GM18519 (cell line): ENCODE data around the gene ZNF697.
"Not testable (repeated sequence)": the region's sequence is repeated elsewhere in the genome, so short reads cannot be mapped to it uniquely, and the experiment has no call there.

Experiments
- ATAC-seq: cut with Tn5 transposase; IDR thresholded peaks from one replicate; pipeline ENCODE4 v1.9.1; 2021; ENCODE audit warnings: mild to moderate bottlenecking, moderate library complexity; ENCODE audit not compliant: unreplicated experiment, low FRiP score

The ZNF697 gene

DNA sequence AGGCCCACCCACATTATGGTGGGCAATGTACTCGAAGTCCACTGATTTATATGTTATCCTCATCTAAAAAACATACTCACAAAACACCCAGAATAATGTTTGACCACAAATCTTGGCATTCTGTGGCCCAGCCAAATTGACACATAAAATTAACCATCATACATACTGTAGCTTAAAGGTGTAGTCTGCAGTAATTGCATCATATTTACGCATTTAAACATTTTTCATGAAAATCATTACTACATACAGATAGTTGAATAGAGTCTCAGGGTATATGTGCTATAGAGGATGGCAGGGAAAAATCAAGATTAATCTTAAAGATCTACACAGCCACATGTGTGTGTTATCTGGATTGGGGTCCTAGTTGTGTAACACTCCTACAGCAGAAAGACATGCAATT is 14.5 kb downstream of the ZNF697 start:
- no peak for ATAC-seq

DNA sequence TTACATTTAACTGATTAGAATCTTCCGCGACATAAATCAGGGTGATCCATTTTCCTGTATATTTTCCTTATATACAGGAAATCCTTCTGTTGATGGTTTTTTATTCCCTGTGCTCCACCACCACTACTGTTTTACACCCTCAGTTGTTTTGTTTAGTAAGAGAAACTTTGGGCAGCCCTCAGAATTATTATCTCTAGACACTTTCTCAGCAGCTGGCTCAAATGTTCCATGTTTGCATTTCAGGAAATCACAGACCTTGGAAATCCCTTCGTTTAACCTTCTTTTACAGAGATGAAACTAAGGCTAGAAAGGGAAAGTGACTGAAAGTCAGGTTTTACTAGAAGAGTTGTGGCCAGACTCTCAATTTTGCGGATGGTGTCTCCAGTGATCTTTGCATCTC is 15.2 kb downstream of the ZNF697 start:
- ATAC-seq, result no peak

DNA sequence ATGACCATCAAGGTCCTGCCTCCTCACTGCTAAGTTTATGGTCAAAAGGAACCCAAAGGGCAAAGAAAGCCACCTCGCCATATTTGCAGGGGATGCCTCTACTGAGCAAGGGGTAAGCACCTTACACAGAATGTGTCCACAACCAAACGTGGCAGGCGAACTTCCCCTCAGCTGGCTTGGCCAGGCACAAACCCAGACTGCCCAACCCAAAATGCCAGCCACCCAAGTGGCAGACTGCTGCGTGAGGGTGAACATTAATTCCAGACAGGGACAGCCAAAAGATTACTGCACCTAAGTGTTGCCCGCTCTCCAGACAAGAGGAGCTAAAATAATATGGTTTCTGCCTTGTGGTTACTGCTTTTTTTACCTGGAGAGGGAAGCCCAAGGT is 16.0 kb downstream of the ZNF697 start:
- ATAC-seq, result no peak

DNA sequence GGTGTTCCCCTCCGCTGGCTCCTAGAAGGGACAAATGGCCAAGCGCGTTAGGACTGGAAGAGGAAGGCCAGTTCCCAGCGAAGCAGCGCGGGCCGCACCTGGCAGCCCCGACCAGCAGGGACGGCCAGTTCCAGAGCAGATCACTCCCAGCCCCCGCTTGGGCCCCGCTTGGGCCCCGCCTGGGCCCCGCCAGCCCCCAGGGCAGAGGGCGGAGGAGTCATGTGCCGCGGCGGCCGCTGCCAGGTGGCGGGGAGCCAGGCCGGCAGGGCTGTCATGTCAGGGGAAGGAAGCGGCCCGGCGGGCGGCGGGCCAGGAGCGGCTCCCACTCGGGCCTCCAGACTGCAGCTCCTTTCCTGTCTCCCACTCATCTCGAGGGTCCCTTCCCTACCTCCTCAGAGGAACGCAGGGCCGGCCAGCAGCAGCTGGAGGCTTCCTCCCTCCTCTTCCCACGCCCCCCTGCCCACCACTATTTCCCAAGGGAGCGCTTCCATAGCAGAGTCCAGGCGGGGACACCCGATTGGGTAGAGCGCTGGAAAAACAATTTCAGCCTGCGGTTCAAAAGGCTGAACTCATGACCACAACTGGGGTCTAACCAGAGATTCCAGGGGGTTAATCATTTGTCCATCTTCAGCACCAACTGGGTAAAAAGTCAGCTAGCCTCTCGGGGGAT is 16.5 kb downstream of the ZNF697 start:
- ATAC-seq, result no peak

DNA sequence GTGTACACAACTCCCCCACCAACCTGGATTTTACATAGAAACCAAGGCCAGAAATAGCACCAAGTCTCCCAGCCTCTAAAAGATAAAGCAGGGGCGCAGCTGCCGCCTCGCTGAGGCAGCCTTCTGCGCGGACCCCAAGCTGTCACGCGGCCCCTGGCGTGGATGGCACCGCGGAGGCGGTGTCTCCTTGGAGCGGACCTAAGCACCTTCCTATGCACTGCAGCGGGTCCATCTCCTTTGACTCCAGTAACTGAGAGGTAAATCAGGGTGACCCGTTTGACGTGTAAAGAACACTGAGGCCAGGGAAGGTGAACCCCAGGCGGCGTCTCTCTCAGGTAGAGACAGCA is 17.0 kb downstream of the ZNF697 start:
- no peak for ATAC-seq

DNA sequence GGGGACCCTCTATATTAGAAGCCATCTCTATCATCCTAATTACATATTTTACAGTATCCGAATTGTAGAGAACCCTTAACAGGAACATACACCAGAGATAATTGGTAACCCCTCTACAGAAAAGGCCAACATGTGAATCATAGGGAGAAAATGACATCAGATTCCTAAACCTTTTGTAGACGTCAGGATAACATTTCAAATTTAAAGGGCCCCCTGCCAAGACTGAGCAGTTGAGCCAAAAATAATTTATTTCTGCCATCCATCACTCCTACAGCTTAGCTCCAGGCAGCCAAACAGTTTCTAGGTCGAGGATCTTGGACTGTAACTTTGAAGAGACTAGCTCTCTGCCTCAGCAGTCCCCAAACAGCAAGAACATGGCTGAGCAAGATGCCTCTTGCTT is 21.2 kb downstream of the ZNF697 start:
- ATAC-seq, result no peak

DNA sequence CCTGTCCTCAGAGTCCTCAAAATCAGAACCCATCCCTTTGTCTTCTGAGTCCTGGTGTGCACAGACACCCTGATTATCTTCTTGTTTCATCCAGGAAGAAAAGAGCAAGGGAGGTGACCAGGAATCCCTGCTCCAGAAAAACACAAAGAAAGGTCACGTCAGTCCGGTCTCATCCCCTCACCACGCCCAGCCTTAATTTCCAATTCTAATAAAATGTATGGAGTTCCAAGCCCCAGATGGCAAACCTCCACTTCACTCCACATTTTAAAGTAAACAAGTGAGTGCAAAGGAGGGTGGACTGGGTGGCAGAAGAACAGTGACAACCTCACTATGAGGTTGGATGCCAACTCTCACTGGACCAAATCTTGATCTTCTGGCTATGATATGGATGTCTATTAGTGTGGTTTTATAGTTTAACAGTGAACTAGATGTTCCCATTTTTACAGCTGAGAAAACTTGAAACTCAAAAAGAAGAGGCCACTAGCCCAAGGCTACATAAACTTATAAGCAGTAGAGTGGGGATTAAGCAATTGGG is 22.0 kb downstream of the ZNF697 start:
- no peak for ATAC-seq

DNA sequence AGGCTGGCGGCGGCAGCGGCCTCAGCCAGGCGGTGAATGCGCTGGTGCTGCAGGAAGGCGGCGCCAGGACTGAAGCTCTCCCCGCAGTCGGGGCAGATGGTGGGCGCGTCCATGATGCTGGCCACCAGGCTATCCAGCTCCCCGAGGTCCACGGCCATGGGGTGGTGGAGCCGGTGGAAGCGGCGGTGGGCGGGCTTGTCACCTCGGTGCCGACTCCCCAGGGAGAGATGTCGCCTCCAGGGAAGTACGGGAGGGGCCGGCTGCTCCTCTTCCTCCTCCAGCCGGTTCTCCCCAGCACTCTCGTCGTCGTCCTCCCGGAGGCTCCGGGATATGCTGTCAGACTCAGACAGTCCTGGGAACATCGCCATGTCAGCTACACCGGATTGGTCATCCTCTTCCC is 24.4 kb downstream of the ZNF697 start:
- no peak for ATAC-seq

DNA sequence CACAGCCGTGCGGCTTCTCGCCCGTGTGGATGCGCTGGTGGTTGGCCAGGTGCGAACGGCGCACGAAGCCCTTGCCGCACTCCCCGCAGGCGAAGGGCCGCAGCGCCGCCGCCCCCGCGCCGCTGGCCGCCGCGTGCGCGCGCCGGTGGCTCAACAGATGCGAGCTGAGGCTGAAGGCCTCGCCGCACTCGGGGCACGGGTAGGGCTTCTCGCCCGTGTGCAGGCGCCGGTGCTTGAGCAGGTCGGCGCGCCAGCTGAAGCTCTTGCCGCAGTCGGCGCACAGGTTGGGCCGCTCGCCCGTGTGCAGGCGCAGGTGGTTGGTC is 24.9 kb downstream of the ZNF697 start:
- ATAC-seq, result no peak

DNA sequence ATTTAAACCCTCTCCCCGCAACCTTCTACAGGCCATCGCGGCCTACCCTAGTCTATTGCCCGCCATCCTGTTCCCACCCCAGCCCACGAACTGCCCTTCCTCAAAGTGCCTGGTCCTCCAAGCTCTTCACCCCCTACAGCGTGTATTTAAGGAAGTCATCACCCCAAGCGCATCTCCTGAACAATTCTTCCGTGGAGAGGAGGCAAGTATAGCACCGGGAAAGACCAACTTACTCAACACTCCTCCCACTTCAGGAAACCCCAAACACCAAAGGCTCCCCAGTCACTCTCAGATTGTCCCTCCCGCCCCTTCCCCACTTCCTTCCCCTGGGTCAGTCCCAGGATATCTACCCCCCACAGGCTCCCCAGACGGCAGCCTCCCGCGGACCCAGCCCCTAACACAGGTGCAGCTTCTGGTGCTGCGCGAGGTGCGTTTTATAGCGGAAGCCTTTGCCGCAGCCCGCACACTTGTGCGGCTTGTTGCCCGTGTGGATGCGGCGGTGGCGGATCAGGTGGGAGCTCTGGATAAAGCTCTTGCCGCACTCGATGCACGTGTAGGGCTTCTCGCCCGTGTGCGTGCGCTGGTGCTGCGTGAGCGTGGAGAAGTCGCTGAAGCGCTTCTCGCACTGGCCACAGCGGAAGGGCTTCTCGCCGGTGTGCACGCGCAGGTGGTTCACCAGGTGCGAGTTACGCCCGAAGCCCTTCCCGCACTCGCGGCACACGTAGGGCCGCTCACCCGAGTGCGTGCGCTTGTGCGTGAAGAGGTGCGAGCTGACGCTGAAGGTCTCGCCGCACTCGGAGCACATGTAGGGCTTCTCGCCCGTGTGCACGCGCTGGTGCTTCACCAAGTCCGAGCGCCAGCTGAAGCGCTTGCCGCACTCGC is 25.5 kb downstream of the ZNF697 start:
- ATAC-seq, result no peak

DNA sequence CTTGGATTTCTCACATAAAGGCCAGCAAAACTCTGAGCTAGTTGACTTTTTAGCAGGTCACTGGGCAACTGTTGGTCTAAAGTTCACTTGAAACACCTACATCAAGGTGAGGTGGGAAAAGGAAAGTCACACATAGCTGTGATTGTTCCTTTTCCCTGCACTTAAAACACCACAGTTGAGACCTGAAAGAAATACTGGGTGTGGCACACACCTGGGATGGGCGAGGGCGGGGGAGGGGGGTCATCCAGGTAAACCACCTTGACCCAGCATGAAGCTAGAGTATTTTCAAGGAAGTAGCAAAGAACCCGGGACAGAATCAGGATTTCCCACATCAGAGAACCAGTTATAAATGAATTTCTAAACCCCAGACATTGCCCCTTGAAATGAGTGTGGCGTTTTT is 26.4 kb downstream of the ZNF697 start:
- no peak for ATAC-seq

DNA sequence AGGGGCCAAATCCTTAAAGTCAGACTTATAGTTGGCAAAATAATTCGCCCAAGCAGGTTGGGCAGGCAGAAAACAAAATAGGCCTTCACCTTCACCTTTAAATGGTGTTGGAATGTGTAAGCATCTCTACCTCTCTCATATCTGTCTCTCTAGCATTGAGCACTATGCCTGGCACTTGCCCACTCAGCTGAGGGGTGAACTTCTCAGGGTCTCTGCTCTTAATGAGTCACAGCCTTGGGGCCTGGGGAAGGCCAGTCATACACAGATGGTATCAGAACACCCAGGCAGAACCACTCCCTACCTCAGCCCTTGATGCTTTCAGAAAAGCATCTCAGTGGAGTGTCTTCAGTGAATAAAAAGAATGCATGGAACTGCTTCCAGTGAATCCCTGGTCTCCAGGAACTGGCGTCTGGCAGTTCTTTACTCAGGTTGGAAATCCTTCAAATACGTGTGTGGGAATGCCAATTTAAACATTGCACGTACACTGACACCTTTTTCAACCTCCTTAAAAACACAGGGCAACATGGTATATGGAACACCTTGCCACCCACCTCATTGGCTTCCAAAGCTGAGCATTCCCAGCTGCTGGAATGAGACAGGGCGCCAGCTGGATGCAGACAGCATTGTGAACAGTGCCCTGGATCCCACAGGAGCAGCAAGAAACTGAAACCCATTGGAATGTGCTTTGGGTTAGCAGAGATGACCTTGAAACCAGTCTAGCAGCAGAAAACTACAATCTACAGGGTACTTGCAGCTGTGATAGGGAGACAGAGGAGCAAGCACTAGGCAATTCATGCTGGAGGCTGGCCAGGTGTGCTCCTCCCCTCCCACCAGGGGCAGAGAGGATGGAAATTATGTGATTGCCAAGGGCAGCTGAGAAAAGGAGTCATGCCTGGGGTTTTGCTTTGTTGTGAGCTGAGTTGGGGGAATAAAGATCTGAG is 30.0 kb downstream of the ZNF697 start:
- no peak for ATAC-seq

DNA sequence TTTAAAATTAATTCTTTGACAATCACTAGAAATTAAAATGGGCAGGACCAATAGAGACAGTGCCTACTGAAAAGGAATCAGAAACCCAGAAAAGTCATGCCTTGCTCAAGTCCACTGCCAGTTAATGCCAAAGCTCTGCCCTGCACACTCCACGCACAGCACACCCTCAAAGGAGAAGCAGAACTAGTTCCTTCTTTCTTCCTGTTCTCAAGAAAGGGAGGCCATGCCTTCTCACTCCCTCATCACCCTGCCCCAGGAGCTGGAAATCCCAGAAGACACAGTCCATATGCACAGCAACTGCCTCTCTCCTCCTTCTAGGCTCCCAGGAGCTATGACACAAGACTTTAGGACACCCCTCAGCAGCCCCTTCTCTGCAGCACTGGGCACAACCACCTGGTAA is 31.3 kb downstream of the ZNF697 start:
- not testable (repeated sequence) for ATAC-seq

DNA sequence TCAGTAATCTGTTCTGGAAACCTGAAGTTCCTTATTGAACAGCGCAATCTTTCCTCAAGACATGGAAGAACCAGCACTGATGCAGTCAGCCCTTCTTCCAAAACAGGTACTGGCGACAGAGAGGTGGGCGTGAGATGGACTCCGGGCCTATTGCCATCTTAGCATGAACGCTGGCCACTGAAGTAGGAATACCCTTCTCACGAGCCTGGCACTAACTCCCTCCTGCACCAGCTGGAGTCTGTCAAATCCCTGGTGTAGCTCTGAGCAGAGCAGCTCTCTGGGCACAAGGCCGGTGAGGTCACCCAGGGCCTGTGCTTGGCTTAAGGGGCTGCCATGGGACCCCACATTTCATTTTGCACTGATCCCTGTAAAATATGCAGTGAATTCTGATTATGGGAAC is 33.0 kb downstream of the ZNF697 start:
- not testable (repeated sequence) for ATAC-seq

DNA sequence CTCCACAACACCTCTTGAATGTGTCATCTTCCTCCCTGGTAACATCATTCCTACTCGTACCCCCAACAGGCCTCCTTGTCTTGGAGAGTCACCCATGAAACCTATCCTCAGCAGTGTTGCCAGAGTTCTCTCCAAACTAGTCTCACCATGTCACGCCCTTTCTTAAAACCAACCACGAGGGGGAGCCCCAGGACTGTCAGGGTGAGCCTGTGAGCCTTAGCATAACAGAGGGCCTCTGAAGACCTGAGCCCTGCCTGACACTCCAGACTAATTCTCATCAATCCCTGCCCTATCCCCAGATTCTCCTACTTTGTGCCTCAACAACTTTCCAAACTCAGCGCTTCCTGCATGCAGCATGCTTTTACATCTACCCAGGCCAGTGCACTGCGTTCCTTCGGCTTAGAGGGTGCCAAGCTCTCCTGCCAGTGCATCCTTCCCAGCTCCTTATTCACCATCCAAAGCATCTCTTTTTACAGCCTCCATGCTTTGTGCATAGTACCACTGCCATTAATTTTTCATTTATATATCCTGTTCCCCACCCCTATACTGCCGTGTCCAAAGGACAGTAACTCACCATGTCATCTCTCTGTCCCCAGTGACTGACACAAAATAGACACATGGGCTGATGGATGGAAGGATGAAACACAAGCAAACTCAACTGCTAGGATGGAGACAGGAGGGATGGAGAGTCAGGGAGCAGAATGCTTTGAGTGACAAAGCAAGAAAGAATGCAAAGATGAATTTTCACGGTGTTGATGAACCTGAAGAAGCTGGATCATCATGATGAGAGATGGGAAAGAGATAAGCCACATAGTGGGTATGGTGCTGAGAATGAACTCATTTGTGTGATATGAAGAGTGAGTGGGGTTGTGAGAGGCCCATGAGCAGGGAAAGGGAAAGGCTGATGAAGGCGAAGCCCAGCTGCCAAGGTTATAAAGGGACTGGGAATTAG is 34.0 kb downstream of the ZNF697 start:
- ATAC-seq, result peak; percentile 50

DNA sequence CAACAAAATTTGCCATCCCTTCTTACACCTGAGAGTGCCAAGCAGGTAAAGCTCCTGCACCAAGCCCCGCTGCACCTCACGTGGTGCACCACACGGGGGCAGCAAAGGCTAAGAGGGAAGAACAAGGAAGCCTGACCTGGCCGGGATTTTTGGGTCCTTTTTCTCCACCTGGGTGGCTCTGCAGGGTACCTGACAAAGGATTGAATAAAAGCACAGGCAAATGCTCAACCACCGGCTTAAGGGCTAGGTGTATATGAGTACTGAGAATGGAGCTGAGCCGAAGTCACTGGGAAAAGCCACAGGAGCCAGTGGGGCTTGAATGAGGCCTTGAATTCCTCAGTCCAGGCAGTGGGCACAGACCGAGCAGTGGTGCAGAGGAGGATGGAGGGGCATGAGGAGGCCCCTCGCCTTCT is 36.4 kb downstream of the ZNF697 start:
- peak; percentile 61 for ATAC-seq

DNA sequence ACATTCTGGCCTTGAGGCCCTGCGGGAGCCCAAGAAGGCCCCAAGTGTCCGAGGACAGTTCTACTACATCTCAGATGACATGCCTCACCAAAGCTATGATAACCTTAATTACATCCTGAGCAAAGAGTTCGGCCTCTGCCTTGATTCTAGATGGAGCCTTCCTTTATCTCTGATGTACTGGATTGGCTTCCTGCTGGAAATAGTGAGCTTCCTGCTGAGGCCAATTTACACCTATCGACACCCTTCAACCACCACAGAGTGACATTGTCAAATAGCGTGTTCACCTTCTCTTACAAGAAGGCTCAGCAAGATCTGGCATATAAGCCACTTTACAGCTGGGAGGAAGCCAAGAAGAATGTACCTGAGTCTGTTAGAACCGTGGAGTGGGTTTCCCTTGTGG is 39.2 kb downstream of the ZNF697 start:
- ATAC-seq, result not testable (repeated sequence)

DNA sequence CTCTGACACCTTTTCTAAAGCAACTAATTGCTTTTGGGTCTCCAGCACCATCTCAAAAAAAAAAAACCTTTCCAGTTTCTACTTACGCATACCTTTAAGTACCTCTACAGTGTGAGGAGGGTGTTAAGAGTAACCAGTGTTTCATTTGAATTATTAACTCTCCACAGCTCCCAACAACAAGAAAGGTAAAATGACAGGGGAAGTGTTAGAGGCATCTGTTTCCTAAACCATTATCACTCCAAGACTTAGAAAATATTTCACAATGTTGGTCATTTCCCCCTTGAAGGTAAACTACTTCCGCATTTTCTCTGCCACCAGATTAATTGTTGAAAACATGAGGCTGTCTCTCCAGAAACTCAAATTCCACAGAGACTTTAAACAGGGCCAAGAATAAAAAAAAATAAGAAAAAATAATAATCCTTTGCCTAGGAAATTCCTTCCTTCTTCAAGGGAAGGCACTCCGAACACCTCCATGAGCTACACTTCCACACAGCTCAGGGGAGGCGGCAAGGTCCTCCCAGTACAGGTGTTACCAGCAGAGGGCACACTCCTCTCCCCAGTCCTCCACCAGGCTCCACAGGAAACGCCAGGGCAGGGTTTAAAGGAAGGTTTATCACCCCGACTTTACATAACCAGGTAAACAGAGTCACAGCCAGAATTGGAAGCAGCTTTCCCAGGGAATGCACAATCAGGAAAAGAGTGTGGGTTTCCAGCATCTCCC is 40.8 kb downstream of the ZNF697 start:
- ATAC-seq, result not testable (repeated sequence)

DNA sequence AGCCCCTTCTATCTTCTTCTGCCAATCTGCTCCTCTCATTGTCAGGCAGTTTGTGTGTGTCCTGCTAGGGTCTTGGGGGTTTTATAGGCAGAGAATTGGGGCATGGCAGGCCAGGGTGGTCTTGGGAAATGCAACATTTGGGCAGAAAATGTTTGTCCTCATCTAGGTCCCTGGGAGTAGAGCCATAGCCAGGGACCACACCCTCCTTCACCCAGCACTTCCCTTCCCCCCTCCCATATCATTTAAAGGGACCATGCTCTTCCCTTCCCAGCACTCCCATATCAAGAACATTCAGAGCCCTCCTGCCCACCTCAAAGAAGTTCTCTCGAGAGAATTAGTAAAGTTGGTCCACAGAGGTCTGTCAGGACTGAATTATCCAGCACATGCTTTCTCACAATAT is 41.7 kb downstream of the ZNF697 start:
- ATAC-seq, result no peak
